NCI-H82 treated with DMSO at 0.1 percent for 48 hours (cell line): Measurements from ENCODE around the gene KLHDC8A.
A peak's percentile ranks its signal among the peaks of the same experiment; 100 is the strongest.
"Not testable (repeated sequence)": the region's sequence is repeated elsewhere in the genome, so short reads cannot be mapped to it uniquely, and the experiment has no call there.

ENCODE experiments used
- DNase-seq: peaks from one replicate; lab custom pipeline; 2025; ENCODE audit not compliant: unreplicated experiment; lab: John Stamatoyannopoulos, UW

The KLHDC8A gene

DNA sequence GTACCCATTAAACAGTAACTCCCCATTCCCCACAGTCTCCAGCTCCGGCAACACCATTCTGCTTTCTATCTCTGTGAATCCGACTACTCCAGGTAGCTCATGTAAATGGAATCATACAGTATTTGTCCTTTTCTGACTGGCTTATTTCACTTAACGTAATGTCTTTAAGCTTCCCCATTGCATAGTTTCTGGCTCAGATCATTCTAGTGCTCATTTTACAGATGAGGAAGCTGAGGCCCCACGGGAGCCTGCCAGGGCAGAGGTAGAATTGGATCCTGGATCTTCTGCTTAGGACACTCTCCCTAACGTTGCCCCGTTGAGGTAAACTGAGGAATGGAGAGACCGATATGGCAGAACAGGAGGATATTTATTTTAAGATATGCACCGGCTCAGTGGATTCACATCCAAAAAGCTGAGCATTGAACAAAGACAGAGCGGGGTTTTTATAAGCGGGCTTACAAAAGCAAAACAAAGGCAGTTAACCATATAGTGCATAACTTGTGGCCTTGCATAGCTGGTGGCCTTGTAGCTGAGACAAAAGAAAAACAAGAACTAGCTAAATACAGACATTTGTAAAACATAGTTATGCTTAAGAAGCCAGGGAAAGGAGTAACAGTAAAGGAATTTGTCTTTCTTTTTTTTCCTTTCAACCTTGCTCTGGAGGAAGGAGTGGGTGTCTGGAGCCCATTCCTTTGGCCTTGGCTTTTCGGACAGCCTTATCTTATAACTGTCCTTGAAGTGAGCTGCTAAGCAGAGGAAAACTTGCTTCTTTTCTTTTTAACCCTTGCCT lies 15.3 kb upstream of the KLHDC8A start:
- no peak for DNase-seq

DNA sequence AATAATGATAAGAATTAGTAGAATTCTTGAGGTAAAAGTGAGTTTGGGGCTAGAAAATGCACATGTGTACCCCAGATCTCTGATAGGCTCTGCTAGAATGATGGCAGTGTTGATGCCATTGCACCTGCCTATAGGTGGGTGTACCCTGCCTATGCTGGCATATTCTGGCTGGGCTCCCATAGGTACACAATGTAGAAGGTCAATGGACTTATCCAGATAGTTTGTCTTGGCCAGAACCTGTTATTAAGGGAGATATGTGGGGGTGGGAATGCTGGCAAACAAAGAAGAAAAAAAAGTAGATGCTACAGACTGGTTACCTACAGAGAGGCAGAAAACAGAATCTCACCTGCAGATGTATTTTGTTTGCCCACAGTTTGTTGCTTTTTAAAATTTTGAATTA lies 14.1 kb upstream of the KLHDC8A start:
- no peak for DNase-seq

DNA sequence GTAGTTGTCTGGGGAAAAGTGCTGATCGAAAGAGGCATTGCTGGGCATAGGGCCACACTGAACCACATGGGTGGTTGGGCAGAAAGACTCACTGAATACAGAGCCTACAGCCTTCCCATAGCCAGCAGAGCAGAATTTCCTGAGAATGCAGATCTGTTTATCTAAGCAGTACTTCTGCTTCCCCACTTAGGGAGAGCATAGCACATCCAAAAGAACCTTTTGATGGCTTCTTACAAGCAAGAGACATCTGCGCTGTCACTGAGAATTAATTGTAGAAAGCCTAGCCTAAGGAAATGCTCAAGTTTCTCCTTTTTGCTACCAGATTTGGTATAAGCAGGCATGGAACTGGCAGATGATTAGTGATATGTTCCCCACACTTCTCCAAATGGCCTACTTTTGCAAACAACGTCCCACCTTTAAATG lies 13.0 kb upstream of the KLHDC8A start:
- no peak for DNase-seq

DNA sequence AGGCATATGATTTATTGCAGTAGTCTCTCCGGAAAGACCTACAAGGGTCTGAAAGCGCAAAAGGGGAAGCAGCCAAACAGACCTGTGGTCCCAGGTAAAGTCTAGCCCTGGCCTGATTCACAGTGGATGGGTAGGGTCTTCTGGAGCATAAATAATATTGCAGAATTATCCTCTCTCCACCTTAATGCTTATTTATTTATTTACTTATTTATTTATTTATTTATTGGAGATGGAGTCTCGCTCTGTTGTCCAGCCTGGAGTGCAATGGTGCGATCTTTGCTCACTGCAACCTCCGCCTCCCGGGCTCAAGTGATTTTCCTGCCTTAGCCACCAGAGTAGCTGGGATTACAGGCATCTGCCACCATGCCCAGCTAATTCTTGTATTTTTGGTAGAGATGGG lies 11.8 kb upstream of the KLHDC8A start:
- no peak for DNase-seq

DNA sequence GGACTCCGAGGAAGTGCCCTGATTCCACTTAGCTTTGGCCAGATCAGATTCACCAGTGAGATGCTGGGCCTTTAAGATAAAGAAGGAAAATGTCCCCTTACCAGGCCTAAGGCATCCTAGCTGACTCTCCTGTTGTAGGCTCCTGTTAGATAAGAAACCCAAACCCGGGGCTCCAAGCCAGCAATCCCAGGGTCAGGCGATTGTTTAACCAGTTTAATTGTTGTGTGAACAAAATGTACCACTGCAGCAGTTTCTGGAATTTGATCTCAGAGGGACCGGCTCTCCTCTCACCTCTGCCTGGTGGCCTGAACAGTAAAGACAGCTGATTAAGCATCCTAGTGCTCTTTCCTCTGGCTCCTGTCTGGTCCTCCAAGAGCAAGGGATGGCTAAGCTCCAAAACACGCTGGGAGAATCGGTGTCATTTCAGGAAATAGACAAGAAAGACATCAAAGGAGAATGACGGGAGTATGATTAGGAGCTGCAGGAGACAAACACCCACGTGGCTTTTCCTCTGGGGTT lies 9.3 kb upstream of the KLHDC8A start:
- DNase-seq = no peak

DNA sequence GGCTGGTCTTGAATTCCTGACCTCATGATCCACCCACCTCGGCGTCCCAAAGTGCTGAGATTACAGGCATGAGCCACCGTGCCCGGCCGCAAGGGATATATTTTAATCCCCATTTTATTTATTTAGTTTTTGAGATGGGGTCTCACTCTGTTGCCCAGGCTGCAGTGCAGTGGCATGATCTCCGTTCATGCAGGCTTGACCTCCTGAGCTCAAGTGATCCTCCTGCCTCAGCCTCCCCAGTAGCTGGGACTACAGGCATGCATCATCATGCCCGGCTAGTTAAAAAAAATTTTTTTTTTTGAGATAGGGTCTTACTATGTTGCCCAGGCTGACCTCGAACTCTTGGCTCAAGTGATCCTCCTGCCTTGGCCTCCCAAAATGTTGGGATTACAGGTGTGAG lies 8.4 kb upstream of the KLHDC8A start:
- DNase-seq = not testable (repeated sequence)

DNA sequence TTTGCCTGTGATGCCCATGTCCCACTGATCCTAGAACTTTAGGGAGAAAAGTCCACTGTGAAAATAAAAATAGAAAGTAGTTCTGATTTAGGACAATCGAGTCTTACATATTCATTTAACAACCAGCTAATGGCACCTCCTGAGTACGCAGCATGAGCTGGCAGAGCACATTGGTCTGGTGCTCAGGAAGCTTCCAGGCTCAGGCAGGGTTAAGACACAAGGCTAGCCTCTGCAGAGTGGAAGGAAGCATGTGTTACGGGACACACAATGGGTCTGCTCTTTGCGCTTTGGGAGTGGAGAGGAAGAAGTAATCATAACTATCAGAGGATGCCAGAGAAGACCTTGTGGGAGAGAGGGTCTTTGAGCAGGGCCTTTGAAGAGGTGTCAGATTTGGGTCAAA lies 4.2 kb upstream of the KLHDC8A start:
- no peak for DNase-seq

DNA sequence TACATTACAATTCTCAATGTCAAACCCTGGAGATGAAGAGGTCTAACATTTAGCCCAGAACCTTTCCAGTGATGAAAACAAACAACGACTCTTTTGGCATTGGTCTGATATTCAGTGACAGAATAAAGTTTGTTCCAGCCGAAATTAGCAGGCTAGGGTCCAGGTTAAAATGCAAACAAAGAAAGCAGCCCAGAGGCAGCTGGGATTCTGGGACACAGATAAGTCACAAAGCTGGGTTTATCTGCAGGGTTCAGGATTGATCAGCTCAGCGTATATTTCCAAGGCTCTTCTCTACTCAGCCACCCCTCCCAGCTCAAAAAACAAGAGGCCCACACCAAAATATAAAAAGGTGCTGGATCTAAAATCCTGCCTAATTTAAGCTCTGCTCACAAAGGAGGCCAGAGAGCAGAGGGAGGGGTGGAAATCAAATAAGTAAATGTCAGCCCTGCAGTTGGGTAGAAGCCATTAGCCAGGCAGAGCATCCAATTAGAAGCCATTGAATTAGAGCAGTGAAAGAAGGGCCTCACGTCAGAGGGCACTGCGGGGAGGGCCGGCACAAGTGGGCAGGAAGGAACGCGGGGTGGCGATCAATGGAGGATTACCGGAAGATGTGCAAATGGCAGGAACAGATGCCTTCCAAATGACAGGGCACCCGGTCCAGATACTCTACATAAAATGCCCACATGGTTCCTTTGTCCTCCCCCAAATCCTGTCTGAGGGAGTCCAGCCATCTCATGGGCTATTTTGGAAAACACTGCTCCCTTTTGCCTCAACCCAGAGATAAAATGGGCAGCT lies 3.2 kb upstream of the KLHDC8A start:
- DNase-seq = peak; percentile 96

DNA sequence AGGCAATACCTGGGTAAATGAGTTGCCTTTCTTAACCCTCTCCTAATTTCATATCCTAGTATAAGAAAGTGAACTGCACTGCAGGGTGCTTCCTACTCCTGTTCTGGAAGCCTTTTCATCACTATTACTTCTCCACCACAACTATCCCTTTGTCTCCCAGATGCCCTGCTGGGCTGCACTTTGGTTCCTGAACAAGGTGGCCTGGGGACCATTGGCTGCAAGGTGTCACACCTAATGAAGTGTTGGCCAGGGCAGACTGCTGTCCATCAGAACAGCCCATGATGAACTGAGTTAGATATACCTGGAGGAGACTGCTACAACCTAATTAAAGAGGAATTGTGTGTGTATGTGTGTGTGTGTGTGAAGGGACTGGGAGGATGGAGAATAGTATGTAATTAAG lies 1.9 kb upstream of the KLHDC8A start:
- DNase-seq = no peak

DNA sequence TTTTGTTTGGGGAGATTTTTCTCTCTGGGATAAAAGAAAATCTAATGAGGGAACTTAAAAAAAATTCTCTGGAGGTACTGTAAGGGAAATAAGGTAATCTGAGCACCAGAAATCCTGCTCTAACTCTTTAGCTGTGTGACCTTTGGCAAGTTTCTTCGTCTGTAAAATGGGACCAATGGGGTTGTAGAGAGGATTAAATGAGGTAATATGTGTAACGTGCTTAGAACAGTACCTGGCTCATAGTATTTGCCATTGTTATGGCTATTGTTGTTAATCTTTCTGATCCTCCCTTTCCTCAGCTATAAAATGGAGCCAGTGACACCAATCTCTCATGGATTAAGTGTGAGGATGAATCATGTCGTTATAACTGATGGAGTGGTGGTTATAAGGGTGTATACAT lies 845 bp upstream of the KLHDC8A start:
- no peak for DNase-seq

DNA sequence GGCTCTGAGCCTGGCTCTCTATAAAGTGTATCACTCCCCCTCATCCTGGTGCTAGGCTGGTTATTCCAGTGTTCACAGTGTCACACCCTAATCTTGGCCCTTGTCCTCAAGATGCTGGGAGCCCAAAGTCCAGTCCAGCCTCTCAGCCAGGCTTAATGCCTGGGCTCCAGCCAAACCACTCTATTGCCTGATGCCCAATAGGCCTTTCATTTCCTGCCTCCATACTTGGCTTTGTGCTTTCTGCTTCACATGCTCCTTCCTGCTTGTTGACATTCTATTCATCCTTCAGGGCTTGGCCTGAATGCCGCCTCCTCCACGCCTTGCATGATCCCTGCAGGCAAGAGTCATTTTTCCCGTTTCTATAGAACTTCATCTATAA lies 1.7 kb downstream of the KLHDC8A start:
- DNase-seq = no peak

DNA sequence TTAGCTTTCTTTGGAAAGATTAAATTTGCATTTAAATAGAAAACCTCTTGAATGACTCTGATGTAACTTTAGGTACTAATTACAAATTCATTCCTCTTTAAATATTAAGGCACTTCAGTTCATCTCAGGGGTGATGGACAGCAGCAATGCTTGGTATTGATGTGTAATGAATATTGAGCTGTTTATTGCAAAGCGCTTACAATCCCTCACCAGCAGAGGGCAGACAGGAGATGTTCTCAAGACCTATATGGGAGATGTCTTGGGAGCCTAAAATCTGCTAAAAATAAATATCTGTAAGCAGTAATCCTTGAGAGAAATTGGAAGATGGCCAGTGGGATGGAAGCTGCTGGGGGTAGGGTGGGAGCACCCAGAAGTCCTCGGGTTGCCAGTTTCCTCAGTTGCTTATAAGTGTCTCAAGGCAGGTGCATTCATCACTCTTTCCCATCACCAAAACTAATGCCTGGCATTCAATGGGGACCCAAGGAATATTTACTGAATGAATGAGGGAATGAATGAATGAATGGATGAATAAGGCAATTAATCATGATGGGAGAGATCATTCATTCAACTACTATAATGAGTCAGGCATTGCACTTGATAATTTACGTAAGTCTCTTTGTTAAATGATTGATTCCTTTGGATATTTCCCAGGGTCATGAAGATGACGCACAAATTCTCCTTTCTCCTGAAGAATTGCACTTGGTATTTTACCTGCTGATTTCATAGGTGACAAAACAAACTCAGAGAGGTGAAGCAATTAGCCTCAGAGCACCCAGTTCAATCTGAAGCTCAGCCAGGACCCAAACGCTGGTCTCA lies 2.3 kb downstream of the KLHDC8A start:
- DNase-seq = peak; percentile 75

DNA sequence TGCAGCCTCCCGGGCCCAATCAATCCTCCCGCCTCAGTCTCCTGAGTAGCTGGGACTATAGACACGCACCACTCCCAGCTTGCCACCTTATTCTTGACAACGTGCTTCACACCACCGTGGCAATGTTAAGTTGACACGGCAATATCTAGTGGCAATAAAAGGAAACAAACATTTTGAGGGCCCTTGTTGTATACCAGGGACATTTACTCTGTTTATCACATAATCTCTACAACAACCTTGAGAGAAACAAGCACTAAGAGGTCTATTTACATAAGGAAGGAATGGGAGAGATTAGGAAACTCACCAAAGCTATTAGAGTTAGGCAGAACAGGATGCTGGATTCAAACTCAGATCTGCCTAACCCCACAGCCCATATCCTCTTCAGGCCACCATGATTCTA lies 3.1 kb downstream of the KLHDC8A start:
- DNase-seq = no peak

DNA sequence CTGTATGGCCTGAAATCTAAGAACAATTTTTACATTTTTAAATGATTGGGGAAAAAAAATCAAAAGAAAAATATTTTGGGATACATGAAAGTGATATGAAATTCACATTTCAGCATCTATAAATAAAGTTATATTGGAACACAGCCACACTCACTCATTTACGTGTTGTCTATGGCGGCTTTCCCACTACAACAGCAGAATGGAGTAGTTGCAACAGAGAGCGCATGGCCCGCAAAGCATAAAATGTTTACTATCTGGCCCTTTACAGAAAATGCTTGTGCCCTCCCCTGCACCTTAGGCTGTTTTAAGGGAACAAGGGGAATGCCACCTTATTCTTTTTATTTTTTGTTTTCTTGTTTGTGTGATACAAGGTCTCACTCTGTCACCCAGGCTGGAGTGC lies 3.5 kb downstream of the KLHDC8A start:
- DNase-seq = no peak

DNA sequence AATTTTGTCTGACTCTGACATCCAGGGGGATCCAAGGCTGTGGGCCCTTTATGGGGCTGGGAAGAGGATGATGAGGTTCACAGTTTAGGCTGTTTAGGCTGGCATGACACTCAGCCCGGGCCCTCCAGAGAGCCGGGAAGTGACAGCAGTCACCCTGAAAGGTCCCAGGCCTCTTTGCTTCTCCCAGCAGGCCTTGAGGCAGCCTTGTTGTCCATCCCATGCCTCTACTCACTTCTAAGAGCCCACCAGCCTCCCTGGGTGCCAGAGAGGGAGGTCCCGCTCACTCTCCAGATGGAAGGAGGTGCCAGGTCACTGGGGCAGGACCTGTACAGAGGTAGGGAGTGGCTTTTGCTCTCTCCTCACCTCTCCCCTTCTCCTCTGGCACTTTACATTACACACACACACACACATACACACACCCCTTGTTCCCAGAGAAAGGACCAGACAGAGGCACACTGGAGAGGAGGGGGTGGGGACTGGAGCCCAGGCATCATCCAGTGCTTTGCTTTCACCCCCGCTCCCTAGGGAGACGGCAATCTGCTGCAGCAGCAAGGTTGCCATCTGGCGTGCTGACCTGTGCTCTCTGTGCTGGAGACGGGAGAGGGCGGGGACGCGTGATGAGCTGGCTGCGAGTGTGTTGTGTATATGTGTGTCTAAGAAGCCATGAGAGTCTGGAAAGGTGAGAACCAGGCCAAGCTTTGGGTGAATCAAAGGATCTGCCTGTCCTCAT lies 4.6 kb downstream of the KLHDC8A start:
- peak; percentile 100 for DNase-seq

DNA sequence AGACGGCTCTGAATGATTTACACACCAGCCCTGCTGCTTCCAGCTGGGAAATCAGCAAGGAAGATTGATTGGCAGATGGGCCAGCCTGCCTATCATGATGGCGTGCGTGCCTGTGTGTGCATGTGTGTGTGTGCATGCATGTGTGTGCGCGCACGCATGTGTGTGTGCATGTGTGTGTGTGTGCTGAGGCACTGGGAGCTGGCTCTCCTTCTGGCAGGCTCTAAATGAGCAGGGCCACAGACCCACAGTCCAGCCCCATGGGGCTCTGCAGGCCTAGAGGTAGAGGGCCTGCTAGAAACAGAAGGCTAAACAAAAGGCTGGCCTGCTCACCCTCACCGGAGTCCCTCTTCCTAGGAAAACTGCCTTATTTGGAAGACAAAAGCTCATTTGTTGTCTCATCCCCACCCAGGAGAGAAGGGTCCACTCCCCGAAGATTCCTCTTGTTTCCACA lies 6.0 kb downstream of the KLHDC8A start:
- DNase-seq = peak; percentile 85

DNA sequence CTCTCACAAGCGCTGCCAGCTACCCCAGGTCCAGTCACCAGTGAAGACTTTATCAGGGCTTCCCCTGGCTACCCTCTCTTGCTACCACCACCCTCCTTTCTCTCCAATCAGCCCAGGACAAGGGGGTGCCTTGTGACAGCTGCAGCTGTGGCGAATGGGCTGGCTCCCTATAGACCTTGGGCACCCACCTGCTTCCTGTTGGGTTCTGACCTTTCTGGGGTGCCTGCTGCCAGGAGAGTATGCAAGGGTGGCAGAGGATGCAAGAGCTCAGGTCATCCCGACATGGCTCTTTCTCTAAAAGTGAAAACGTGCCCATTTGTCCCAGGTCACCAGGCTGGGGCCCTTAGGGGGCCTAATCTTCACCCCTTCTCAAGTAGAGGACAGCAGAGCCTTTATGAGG lies 6.6 kb downstream of the KLHDC8A start:
- no peak for DNase-seq

DNA sequence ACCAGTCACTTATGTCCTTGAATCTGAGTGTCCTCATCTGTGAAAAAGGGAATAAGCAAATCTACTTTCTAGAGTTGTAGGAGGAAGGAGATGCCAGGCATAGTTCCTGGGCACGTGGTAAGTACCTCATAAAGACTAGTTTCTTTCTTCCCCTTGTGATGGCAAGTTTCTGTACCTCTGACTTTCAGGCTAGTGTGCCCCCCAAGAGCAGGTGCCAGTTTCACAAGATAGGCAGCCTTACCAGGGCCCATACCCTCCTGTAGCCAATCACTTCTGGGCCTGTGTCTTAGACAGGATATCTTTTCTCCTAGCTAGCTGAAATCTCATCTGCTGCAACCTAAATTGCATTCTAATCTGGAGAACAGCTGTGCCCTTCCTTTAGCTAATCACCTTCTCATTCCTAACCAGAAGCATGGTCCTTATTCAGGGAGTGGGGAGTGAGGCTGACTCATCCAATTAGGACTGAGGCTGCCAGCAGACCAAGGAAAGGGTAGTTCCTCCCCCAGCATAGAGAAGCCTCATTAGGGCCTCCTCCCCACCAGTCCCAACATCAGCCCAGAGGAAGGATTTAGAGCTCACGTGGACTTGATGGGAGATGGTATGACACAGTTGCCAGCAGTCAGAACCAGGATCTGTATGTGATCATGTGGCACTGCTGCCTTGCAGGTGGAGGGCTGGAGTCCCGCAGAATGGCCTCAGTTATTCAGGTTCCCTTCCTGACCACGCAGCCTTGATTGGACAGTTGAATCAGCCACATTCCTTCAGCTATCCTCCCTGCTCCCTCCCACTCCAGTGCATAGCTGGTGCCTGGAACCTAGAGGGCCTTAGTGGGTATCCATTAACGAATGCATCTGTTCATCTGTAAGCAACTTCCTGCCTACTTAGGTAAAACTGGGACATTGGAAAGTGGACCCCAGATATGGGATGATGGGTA lies 7.9 kb downstream of the KLHDC8A start:
- DNase-seq = peak; percentile 100

DNA sequence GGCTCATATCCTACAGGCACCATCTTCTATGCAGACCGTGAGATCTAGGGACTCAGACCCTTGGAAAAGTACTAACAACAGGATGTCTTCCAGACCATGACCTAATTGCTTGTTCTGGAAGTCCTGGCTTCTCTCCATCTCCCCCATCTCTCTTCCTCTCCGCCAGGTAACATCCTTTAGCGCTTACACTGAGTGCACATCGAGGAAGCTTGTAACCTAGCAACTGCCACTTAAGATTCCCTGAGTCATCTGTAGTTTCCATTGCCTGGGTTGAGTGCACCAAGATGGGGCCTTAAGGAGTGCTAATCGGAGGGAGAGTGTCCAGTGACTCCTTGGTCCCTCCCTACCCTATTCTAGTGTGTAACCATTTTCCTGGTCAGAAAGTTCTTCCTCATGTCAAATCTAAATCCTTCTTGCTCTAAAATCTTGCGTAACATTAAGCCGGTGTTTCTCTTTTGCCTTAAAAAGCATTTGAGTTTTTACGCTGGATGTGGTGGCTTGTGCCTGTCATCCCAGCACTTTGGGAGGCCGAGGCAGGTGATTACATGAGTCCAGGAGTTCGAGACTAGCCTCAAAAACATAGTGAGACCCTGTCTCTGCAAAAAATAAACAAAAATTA lies 9.7 kb downstream of the KLHDC8A start:
- no peak for DNase-seq
